A549 (cell line): ENCODE data around the gene PLXNC1. TPM values are rescaled to one million over a fixed set of nuclear protein-coding genes. Genes with fewer than 3 reads are reported as not detected.

ENCODE experiments used
- ATAC-seq, 2 experiments: fragments of 200-7000 bp in 1 of 2; fragments of >200 bp in 1 of 2; cut with Nextera tagmentation in 1 of 2; cut with Tn5 transposase in 1 of 2; 3 replicates each; pipeline versions ENCODE4 v1.8.0 to v1.9.1; 2018 to 2020; ENCODE audit warnings: mild to moderate bottlenecking in 1 of 2, moderate library complexity in 1 of 2
- CTCF ChIA-PET: fragments of 300-600 bp; sonication (Branson Sonifier 250); formaldehyde crosslinking; extraction: SDS; loops from one replicate; lab custom pipeline; 2021; ENCODE audit warnings: antibody characterized with exemption, inconsistent platforms; lab: Yijun Ruan, JAX
- POLR2A ChIA-PET: fragments of 350-600 bp; formaldehyde crosslinking; extraction: SDS; loops from one replicate; lab custom pipeline; 2021; ENCODE audit warnings: antibody characterized with exemption, inconsistent platforms; lab: Yijun Ruan, JAX
- DNase-seq, 2 experiments: peaks; one replicate each; pipeline versions ENCODE4 v3.0.0 to v3.0.0-alpha.2; 2011 to 2016; ENCODE audit warnings: low read depth in 1 of 2, low spot score in 1 of 2
- FAIRE-seq: peaks from 2 replicates; lab custom pipeline; 2011; peaks lifted over from hg19 to GRCh38; lab: Jason Lieb, UNC
- H3K27ac ChIP-seq, 2 experiments: fragments of >200 bp; sonication (Bioruptor Twin); formaldehyde crosslinking; 3 replicates each; pipeline ENCODE4 v1.5.1; 2016 to 2017
- H3K4me1 ChIP-seq: fragments of >200 bp; sonication (Bioruptor Twin); formaldehyde crosslinking; 3 replicates; pipeline ENCODE4 v1.6.1; 2016
- H3K4me2 ChIP-seq: fragments of >200 bp; sonication (Bioruptor Twin); formaldehyde crosslinking; 3 replicates; pipeline ENCODE4 v1.6.1; 2016
- H3K4me3 ChIP-seq: fragments of >200 bp; sonication (Bioruptor Twin); formaldehyde crosslinking; 3 replicates; pipeline ENCODE4 v1.5.1; 2016
- H3K9me3 ChIP-seq: fragments of >200 bp; sonication (Bioruptor Twin); formaldehyde crosslinking; 3 replicates; pipeline ENCODE4 v1.6.1; 2016
- CBX8 ChIP-seq: fragments of 200-600 bp; sonication (generic); IDR thresholded peaks from 2 replicates; pipeline ENCODE4 v1.6.1; 2016
- CHD2 ChIP-seq: fragments of 150-350 bp; IDR thresholded peaks from 2 replicates; pipeline ENCODE4 v1.6.1; 2014; ENCODE audit warnings: low read length; ENCODE audit not compliant: partially characterized antibody
- GATA3 ChIP-seq: IDR thresholded peaks from 2 replicates; pipeline ENCODE4 v1.6.1; 2012; ENCODE audit warnings: borderline replicate concordance
- HDAC2 ChIP-seq: fragments of 200-600 bp; sonication (generic); IDR thresholded peaks from 2 replicates; pipeline ENCODE4 v1.6.1; 2016
- HOXB5 ChIP-seq: fragments of 250-450 bp; sonication (Bioruptor Pico); IDR thresholded peaks from 2 replicates; pipeline ENCODE4 v1.5.0; 2020; ENCODE audit warnings: mild to moderate bottlenecking, moderate library complexity
- JUNB ChIP-seq: fragments of >200 bp; sonication (Bioruptor Twin); formaldehyde crosslinking; IDR thresholded peaks from 2 replicates; pipeline ENCODE4 v1.6.1; 2016
- KDM1A ChIP-seq: fragments of 200-600 bp; sonication (generic); IDR thresholded peaks from 2 replicates; pipeline ENCODE4 v1.6.1; 2016; ENCODE audit warnings: low read depth, mild to moderate bottlenecking
- MAZ ChIP-seq: fragments of 150-350 bp; IDR thresholded peaks from 2 replicates; pipeline ENCODE4 v1.6.1; 2014; ENCODE audit warnings: antibody characterized with exemption, low read depth, low read length, borderline replicate concordance
- MYC ChIP-seq: IDR thresholded peaks from 2 replicates; pipeline ENCODE4 v1.6.1; 2012; ENCODE audit warnings: mild to moderate bottlenecking, inconsistent platforms, low read length, improper control_type of control experiment, borderline replicate concordance
- NFE2L2 ChIP-seq: fragments of 150-350 bp; conservative IDR thresholded peaks from 2 replicates; pipeline ENCODE4 v1.6.1; 2014; ENCODE audit warnings: low read length
- NPAS2 ChIP-seq: fragments of 250-450 bp; sonication (Bioruptor Pico); IDR thresholded peaks from 2 replicates; pipeline ENCODE4 v1.8.0; 2022; ENCODE audit warnings: mild to moderate bottlenecking, moderate library complexity, borderline replicate concordance
- POLR2A ChIP-seq: IDR thresholded peaks from 2 replicates; pipeline ENCODE4 v1.6.1; 2012; ENCODE audit warnings: mild to moderate bottlenecking, low read length
- POLR2AphosphoS2 ChIP-seq: conservative IDR thresholded peaks from 2 replicates; pipeline ENCODE4 v1.6.1; 2012; ENCODE audit warnings: low read length, improper control_type of control experiment, inconsistent platforms
- RAD21 ChIP-seq, 2 experiments: fragments of >200 bp in 1 of 2; sonication (Bioruptor Twin) in 1 of 2; formaldehyde crosslinking in 1 of 2; IDR thresholded peaks in 1 of 2; conservative IDR thresholded peaks in 1 of 2; 2 replicates in 1 of 2; 3 replicates in 1 of 2; pipeline ENCODE4 v1.6.1; 2012 to 2018; ENCODE audit warnings: inconsistent platforms in 1 of 2
- RARB ChIP-seq: fragments of 250-450 bp; sonication (Bioruptor Pico); IDR thresholded peaks from 2 replicates; pipeline ENCODE4 v1.8.0; 2021; ENCODE audit warnings: mild to moderate bottlenecking, moderate library complexity
- RFX5 ChIP-seq: fragments of 450-650 bp; IDR thresholded peaks from 2 replicates; pipeline ENCODE4 v1.7.1; 2014; ENCODE audit warnings: antibody characterized with exemption, mild to moderate bottlenecking, moderate library complexity
- RNF2 ChIP-seq: fragments of 200-600 bp; sonication (generic); IDR thresholded peaks from 2 replicates; pipeline ENCODE4 v1.6.1; 2016; ENCODE audit warnings: low read depth, mild to moderate bottlenecking, antibody characterized with exemption, moderate library complexity, borderline replicate concordance
- SMC3 ChIP-seq: fragments of >200 bp; sonication (Bioruptor Twin); formaldehyde crosslinking; IDR thresholded peaks from 3 replicates; pipeline ENCODE4 v1.6.1; 2018; ENCODE audit warnings: inconsistent platforms
- TFCP2L1 ChIP-seq: fragments of 250-450 bp; sonication (Bioruptor Pico); IDR thresholded peaks from 2 replicates; pipeline ENCODE4 v1.5.0; 2021; ENCODE audit warnings: mild to moderate bottlenecking
- ZNF302 ChIP-seq: fragments of 250-450 bp; sonication (Bioruptor Pico); IDR thresholded peaks from 2 replicates; pipeline ENCODE4 v1.9.0; 2021; ENCODE audit warnings: inconsistent platforms, mild to moderate bottlenecking, moderate library complexity
- WGBS: methylation state at CpG from one replicate; pipeline ENCODE4 v1.1.6; 2017; ENCODE audit errors: missing lambda C conversion rate; 5-methylcytosine and 5-hydroxymethylcytosine counted together
- polyA plus RNA-seq, 4 experiments: library from polyadenylated mRNA; depleted of rRNA in 3 of 4; stranded (reverse); fragments of >200 nt; fragmentation: RNase III in 1 of 4; extraction: RNeasy Plus Mini Kit Qiagen cat#74134 plus additional on column Dnase treatment in 1 of 4; gene quantifications; 2 replicates in 3 of 4; 3 replicates in 1 of 4; pipeline ENCODE4 v1.2.3, GENCODE V29; 2011 to 2017
- TF ChIP-seq, protein P1 (sequence below): fragments of 450-650 bp; IDR thresholded peaks from 2 replicates; pipeline ENCODE4 v1.6.1; 2014; ENCODE audit warnings: antibody characterized with exemption
- TF ChIP-seq, protein P2 (sequence below): fragments of >200 bp; sonication (Bioruptor Twin); formaldehyde crosslinking; IDR thresholded peaks from 3 replicates; pipeline ENCODE4 v1.5.1; 2016
- TF ChIP-seq, protein P3 (sequence below): fragments of >200 bp; sonication (Bioruptor Twin); formaldehyde crosslinking; IDR thresholded peaks from 3 replicates; pipeline ENCODE4 v1.6.1; 2016
- TF ChIP-seq, protein P4 (sequence below): fragments of 250-450 bp; sonication (Bioruptor Pico); IDR thresholded peaks from 2 replicates; pipeline ENCODE4 v1.5.0; 2020; ENCODE audit warnings: low read depth, mild to moderate bottlenecking, moderate library complexity
- TF ChIP-seq, protein P5 (sequence below): fragments of 150-350 bp; IDR thresholded peaks from 2 replicates; pipeline ENCODE4 v1.6.1; 2014; ENCODE audit warnings: low read depth, mild to moderate bottlenecking, low read length
- TF ChIP-seq, protein P6 (sequence below): IDR thresholded peaks from 2 replicates; pipeline ENCODE4 v1.6.1; 2012
- TF ChIP-seq, protein P7 (sequence below): fragments of 200-600 bp; sonication (generic); IDR thresholded peaks from 2 replicates; pipeline ENCODE4 v1.6.1; 2016; ENCODE audit warnings: antibody characterized with exemption, mild to moderate bottlenecking, moderate library complexity

PLXNC1 gene
- polyA plus RNA-seq, 2 of the 4 experiments (the other 2 are of a cell fraction), result 0.12 to 0.50 TPM

DNA sequence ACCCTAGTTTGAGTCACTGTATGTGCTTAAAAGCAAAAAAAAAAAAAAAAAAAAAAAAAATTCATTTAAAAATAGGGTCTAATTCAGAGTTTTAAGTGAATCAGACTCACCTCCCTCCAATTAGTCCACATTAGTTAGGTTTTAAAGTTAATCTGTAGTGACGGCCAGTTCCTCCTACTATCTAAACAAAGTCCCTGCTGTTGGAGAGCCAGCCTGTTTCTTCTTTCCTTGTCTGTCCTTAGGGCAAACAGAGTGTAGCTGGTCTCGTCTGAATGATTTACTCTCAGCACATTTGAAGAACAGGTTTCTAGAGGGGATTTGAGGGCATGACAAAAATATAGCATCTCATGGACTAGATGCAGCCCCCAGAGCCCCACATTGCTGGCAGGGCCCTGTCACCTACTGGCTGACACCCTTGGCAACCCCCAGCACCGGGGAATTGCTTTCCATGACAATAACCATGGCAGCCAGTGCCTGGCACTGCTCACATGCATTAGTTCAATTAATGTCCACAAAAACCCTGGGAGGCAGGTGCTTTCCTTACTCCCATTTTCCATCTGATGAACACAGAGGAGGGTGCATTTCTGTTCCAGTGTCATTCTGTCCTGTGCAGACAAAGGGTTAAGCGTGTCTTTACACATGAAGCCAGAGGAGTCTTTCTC, 138.3 kb downstream of the PLXNC1 start:
- ATAC-seq (no peak), FAIRE-seq (no peak)
- no peak overlapping the region for H3K27ac ChIP-seq

DNA sequence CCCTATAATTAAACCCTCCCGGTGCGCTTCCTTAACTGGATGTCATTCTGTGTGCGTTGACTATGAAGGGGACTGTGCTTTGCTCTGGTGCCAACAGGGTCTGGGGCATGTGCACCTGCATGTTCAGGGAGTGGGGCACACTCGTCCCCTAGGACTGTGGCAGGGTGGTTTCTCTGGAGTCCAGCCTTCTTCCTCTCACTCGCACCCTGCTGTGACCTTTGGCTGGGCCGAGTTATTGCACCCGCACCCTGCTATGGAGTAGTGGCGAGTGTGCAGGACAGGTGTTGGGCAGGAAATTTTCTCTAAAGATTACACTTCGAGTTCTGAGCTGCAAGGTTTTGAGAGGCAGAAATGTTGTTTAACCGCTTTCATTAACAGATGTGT, 138.9 kb downstream of the PLXNC1 start:
- TF ChIP-seq, protein P1, sequence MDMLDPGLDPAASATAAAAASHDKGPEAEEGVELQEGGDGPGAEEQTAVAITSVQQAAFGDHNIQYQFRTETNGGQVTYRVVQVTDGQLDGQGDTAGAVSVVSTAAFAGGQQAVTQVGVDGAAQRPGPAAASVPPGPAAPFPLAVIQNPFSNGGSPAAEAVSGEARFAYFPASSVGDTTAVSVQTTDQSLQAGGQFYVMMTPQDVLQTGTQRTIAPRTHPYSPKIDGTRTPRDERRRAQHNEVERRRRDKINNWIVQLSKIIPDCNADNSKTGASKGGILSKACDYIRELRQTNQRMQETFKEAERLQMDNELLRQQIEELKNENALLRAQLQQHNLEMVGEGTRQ, result no peak
- TF ChIP-seq RAD21 (conservative IDR thresholded peaks at IDR 0.05 in 1 of 2, IDR thresholded peaks at IDR 0.05 in 1 of 2) (no peak), HOXB5 (CRISPR knock-in tag) (no peak), CBX8 (no peak), RFX5 (no peak), MYC (no peak), HDAC2 (no peak), RNF2 (no peak), SMC3 (no peak), MAZ (no peak), KDM1A (no peak), TFCP2L1 (CRISPR knock-in tag) (no peak), ZNF302 (CRISPR knock-in tag) (no peak), NFE2L2 (no peak), RARB (CRISPR knock-in tag) (no peak)
- TF ChIP-seq, protein P2, sequence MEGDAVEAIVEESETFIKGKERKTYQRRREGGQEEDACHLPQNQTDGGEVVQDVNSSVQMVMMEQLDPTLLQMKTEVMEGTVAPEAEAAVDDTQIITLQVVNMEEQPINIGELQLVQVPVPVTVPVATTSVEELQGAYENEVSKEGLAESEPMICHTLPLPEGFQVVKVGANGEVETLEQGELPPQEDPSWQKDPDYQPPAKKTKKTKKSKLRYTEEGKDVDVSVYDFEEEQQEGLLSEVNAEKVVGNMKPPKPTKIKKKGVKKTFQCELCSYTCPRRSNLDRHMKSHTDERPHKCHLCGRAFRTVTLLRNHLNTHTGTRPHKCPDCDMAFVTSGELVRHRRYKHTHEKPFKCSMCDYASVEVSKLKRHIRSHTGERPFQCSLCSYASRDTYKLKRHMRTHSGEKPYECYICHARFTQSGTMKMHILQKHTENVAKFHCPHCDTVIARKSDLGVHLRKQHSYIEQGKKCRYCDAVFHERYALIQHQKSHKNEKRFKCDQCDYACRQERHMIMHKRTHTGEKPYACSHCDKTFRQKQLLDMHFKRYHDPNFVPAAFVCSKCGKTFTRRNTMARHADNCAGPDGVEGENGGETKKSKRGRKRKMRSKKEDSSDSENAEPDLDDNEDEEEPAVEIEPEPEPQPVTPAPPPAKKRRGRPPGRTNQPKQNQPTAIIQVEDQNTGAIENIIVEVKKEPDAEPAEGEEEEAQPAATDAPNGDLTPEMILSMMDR, result no peak
- TF ChIP-seq, protein P3, sequence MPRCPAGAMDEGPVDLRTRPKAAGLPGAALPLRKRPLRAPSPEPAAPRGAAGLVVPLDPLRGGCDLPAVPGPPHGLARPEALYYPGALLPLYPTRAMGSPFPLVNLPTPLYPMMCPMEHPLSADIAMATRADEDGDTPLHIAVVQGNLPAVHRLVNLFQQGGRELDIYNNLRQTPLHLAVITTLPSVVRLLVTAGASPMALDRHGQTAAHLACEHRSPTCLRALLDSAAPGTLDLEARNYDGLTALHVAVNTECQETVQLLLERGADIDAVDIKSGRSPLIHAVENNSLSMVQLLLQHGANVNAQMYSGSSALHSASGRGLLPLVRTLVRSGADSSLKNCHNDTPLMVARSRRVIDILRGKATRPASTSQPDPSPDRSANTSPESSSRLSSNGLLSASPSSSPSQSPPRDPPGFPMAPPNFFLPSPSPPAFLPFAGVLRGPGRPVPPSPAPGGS, result no peak
- TF ChIP-seq, protein P4, sequence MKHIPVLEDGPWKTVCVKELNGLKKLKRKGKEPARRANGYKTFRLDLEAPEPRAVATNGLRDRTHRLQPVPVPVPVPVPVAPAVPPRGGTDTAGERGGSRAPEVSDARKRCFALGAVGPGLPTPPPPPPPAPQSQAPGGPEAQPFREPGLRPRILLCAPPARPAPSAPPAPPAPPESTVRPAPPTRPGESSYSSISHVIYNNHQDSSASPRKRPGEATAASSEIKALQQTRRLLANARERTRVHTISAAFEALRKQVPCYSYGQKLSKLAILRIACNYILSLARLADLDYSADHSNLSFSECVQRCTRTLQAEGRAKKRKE (CRISPR knock-in tag), result no peak
- TF ChIP-seq, protein P5, sequence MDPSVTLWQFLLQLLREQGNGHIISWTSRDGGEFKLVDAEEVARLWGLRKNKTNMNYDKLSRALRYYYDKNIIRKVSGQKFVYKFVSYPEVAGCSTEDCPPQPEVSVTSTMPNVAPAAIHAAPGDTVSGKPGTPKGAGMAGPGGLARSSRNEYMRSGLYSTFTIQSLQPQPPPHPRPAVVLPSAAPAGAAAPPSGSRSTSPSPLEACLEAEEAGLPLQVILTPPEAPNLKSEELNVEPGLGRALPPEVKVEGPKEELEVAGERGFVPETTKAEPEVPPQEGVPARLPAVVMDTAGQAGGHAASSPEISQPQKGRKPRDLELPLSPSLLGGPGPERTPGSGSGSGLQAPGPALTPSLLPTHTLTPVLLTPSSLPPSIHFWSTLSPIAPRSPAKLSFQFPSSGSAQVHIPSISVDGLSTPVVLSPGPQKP, result no peak
- H3K4me3 ChIP-seq, result no peak overlapping the region
- 85% methylated on average over 10 of the region's 10 CpGs for WGBS
- FAIRE-seq (no peak), ATAC-seq (no peak), DNase-seq (no peak)
- CTCF ChIA-PET, result no interaction called here
- POLR2A ChIA-PET, result no interaction called here
- no peaks in the 10 kb centered on the region for H3K9me3 ChIP-seq
- no peak overlapping the region for H3K4me2 ChIP-seq
- H3K4me1 ChIP-seq, result no peaks in the 10 kb centered on the region
- H3K27ac ChIP-seq, result no peak overlapping the region

More for the DNA sequence above, 138.3 kb downstream of the PLXNC1 start:
- TF ChIP-seq GATA3, result no peak
- TF ChIP-seq CHD2, result no peak
- TF ChIP-seq RFX5, result no peak
- TF ChIP-seq, protein P6, sequence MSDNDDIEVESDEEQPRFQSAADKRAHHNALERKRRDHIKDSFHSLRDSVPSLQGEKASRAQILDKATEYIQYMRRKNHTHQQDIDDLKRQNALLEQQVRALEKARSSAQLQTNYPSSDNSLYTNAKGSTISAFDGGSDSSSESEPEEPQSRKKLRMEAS, result no peak
- no peak for TF ChIP-seq NPAS2 (CRISPR knock-in tag)
- no peak for TF ChIP-seq JUNB
- TF ChIP-seq, protein P7, sequence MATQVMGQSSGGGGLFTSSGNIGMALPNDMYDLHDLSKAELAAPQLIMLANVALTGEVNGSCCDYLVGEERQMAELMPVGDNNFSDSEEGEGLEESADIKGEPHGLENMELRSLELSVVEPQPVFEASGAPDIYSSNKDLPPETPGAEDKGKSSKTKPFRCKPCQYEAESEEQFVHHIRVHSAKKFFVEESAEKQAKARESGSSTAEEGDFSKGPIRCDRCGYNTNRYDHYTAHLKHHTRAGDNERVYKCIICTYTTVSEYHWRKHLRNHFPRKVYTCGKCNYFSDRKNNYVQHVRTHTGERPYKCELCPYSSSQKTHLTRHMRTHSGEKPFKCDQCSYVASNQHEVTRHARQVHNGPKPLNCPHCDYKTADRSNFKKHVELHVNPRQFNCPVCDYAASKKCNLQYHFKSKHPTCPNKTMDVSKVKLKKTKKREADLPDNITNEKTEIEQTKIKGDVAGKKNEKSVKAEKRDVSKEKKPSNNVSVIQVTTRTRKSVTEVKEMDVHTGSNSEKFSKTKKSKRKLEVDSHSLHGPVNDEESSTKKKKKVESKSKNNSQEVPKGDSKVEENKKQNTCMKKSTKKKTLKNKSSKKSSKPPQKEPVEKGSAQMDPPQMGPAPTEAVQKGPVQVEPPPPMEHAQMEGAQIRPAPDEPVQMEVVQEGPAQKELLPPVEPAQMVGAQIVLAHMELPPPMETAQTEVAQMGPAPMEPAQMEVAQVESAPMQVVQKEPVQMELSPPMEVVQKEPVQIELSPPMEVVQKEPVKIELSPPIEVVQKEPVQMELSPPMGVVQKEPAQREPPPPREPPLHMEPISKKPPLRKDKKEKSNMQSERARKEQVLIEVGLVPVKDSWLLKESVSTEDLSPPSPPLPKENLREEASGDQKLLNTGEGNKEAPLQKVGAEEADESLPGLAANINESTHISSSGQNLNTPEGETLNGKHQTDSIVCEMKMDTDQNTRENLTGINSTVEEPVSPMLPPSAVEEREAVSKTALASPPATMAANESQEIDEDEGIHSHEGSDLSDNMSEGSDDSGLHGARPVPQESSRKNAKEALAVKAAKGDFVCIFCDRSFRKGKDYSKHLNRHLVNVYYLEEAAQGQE, result no peak
- no peak for TF ChIP-seq POLR2AphosphoS2
- no peak for TF ChIP-seq POLR2A
- Histone ChIP-seq H3K4me3 (no peak overlapping the region), H3K4me1 (no peaks in the 10 kb centered on the region), H3K4me2 (no peak overlapping the region), H3K9me3 (no peaks in the 10 kb centered on the region)
- DNase-seq, result no peak
- WGBS, result 95% methylated on average over 4 of the region's 4 CpGs
- POLR2A ChIA-PET, result no interaction called here
- CTCF ChIA-PET, result no interaction called here
